Measurements from ENCODE around the gene KLHL29. TPM values are rescaled to one million over a fixed set of nuclear protein-coding genes. Genes with fewer than 3 reads are reported as not detected.

KLHL29 gene
- total RNA-seq, 2 experiments from 2014 or later: 0.88 to 0.99 TPM

GRCh38 chr2:23432531-23432930 is 47.6 kb downstream of the KLHL29 start:
- peaks cover 18% of the 10 kb centered on the region for H3K27me3 Mint-ChIP-seq
- intact Hi-C loops (cut with micrococcal nuclease): no loop called here
- DNase-seq: no peak
- no peak overlapping the region for H3K4me3 Mint-ChIP-seq
- H3K36me3 Mint-ChIP-seq: no peaks in the 10 kb centered on the region
- no peaks in the 10 kb centered on the region for H3K9me3 Mint-ChIP-seq
- H3K27ac Mint-ChIP-seq: no peak overlapping the region
- CTCF ChIA-PET: no interaction called here
- H3K4me1 Mint-ChIP-seq (ENCODE audit: low read depth): peaks cover 10% of the 10 kb centered on the region
- POLR2A ChIA-PET: no interaction called here

GRCh38 chr2:23433282-23433681 is 48.3 kb downstream of the KLHL29 start:
- DNase-seq: no peak
- ChIA-PET CTCF (no interaction called here), POLR2A (no interaction called here)
- intact Hi-C loops (cut with micrococcal nuclease): no loop called here
- H3K4me3 Mint-ChIP-seq: no peak overlapping the region
- no peaks in the 10 kb centered on the region for H3K9me3 Mint-ChIP-seq
- H3K4me1 Mint-ChIP-seq (ENCODE audit: low read depth): peaks cover 10% of the 10 kb centered on the region
- no peaks in the 10 kb centered on the region for H3K36me3 Mint-ChIP-seq
- H3K27ac Mint-ChIP-seq: no peak overlapping the region
- H3K27me3 Mint-ChIP-seq: peaks cover 18% of the 10 kb centered on the region

- H3K9me3 Mint-ChIP-seq: no peaks in the 10 kb centered on the region
- H3K4me3 Mint-ChIP-seq: no peak overlapping the region
- CTCF ChIA-PET: no interaction called here
- no peaks in the 10 kb centered on the region for H3K36me3 Mint-ChIP-seq
- no peak overlapping the region for H3K27ac Mint-ChIP-seq
- H3K4me1 Mint-ChIP-seq (ENCODE audit: low read depth): peaks cover 10% of the 10 kb centered on the region
- peaks cover 18% of the 10 kb centered on the region for H3K27me3 Mint-ChIP-seq
- POLR2A ChIA-PET: no interaction called here
- no peak for DNase-seq
- intact Hi-C loops (cut with micrococcal nuclease): no loop called here
Observed at GRCh38 chr2:23434721-23435121, 49.7 kb downstream of the KLHL29 start.

- CTCF ChIA-PET: no interaction called here
- POLR2A ChIA-PET: interaction anchor here (0.6 kb wide), 1 partner anchor 226 kb away, joined by 3 read pairs; no protein-coding TSS in a partner anchor
- Mint-ChIP-seq H3K27me3 (peaks cover 15% of the 10 kb centered on the region), H3K36me3 (no peaks in the 10 kb centered on the region), H3K27ac (no peak overlapping the region), H3K4me1 (ENCODE audit: low read depth) (peaks cover 10% of the 10 kb centered on the region), H3K9me3 (no peaks in the 10 kb centered on the region), H3K4me3 (no peak overlapping the region)
- DNase-seq: no peak
- intact Hi-C loops (cut with micrococcal nuclease): no loop called here
Observed at GRCh38 chr2:23435250-23436035, 50.5 kb downstream of the KLHL29 start.

- H3K4me3 Mint-ChIP-seq: no peak overlapping the region
- peaks cover 14% of the 10 kb centered on the region for H3K27me3 Mint-ChIP-seq
- H3K4me1 Mint-ChIP-seq (ENCODE audit: low read depth): peaks cover 10% of the 10 kb centered on the region
- POLR2A ChIA-PET: no interaction called here
- intact Hi-C loops (cut with micrococcal nuclease): no loop called here
- no peak overlapping the region for H3K27ac Mint-ChIP-seq
- CTCF ChIA-PET: no interaction called here
- H3K36me3 Mint-ChIP-seq: peaks cover under 1% of the 10 kb centered on the region
- DNase-seq: peak; percentile 55
- peaks cover 3% of the 10 kb centered on the region for H3K9me3 Mint-ChIP-seq
Observed at GRCh38 chr2:23436346-23437098, 51.5 kb downstream of the KLHL29 start.

GRCh38 chr2:23441414-23441813 is 56.4 kb downstream of the KLHL29 start:
- Mint-ChIP-seq H3K27me3 (peaks cover 3% of the 10 kb centered on the region), H3K27ac (no peak overlapping the region), H3K36me3 (peaks cover 2% of the 10 kb centered on the region), H3K9me3 (peaks cover 5% of the 10 kb centered on the region), H3K4me1 (ENCODE audit: low read depth) (peaks cover 3% of the 10 kb centered on the region), H3K4me3 (no peak overlapping the region)
- POLR2A ChIA-PET: no interaction called here
- CTCF ChIA-PET: no interaction called here
- no peak for DNase-seq
- intact Hi-C loops (cut with micrococcal nuclease): no loop called here

GRCh38 chr2:23445450-23445868 is 60.5 kb downstream of the KLHL29 start:
- ChIA-PET CTCF (no interaction called here), POLR2A (no interaction called here)
- H3K27ac Mint-ChIP-seq: no peak overlapping the region
- DNase-seq: no peak
- no peaks in the 10 kb centered on the region for H3K4me1 Mint-ChIP-seq (ENCODE audit: low read depth)
- H3K36me3 Mint-ChIP-seq: peaks cover 2% of the 10 kb centered on the region
- no peaks in the 10 kb centered on the region for H3K27me3 Mint-ChIP-seq
- H3K9me3 Mint-ChIP-seq: peaks cover 5% of the 10 kb centered on the region
- H3K4me3 Mint-ChIP-seq: no peak overlapping the region
- intact Hi-C loops (cut with micrococcal nuclease): no loop called here

- ChIA-PET POLR2A (no interaction called here), CTCF (no interaction called here)
- DNase-seq: no peak
- H3K9me3 Mint-ChIP-seq: no peaks in the 10 kb centered on the region
- intact Hi-C loops (cut with micrococcal nuclease): no loop called here
- no peak overlapping the region for H3K4me3 Mint-ChIP-seq
- H3K27me3 Mint-ChIP-seq: no peaks in the 10 kb centered on the region
- H3K27ac Mint-ChIP-seq: no peak overlapping the region
- no peaks in the 10 kb centered on the region for H3K4me1 Mint-ChIP-seq (ENCODE audit: low read depth)
- H3K36me3 Mint-ChIP-seq: no peaks in the 10 kb centered on the region
Observed at GRCh38 chr2:23446916-23447315, 61.9 kb downstream of the KLHL29 start.

GRCh38 chr2:23447405-23447804 is 62.4 kb downstream of the KLHL29 start:
- H3K4me1 Mint-ChIP-seq (ENCODE audit: low read depth): peaks cover 2% of the 10 kb centered on the region
- ChIA-PET POLR2A (no interaction called here), CTCF (no interaction called here)
- H3K4me3 Mint-ChIP-seq: no peak overlapping the region
- intact Hi-C loops (cut with micrococcal nuclease): no loop called here
- no peaks in the 10 kb centered on the region for H3K9me3 Mint-ChIP-seq
- H3K36me3 Mint-ChIP-seq: no peaks in the 10 kb centered on the region
- H3K27ac Mint-ChIP-seq: no peak overlapping the region
- H3K27me3 Mint-ChIP-seq: no peaks in the 10 kb centered on the region
- DNase-seq: no peak

- no peaks in the 10 kb centered on the region for H3K27me3 Mint-ChIP-seq
- peaks cover 13% of the 10 kb centered on the region for H3K4me1 Mint-ChIP-seq (ENCODE audit: low read depth)
- ChIA-PET POLR2A (no interaction called here), CTCF (interaction anchor here (1.0 kb wide), 1 partner anchor 27 kb away, joined by 3 read pairs; no protein-coding TSS in a partner anchor)
- intact Hi-C loops (cut with micrococcal nuclease): no loop called here
- no peaks in the 10 kb centered on the region for H3K9me3 Mint-ChIP-seq
- H3K36me3 Mint-ChIP-seq: no peaks in the 10 kb centered on the region
- H3K4me3 Mint-ChIP-seq: no peak overlapping the region
- DNase-seq: no peak
- no peak overlapping the region for H3K27ac Mint-ChIP-seq
Observed at GRCh38 chr2:23448906-23449305, 63.9 kb downstream of the KLHL29 start.

GRCh38 chr2:23449413-23449812 is 64.4 kb downstream of the KLHL29 start:
- no peak overlapping the region for H3K27ac Mint-ChIP-seq
- no peaks in the 10 kb centered on the region for H3K9me3 Mint-ChIP-seq
- ChIA-PET POLR2A (no interaction called here), CTCF (interaction anchor here (1.0 kb wide), 1 partner anchor 27 kb away, joined by 3 read pairs; no protein-coding TSS in a partner anchor)
- DNase-seq: no peak
- H3K4me3 Mint-ChIP-seq: no peak overlapping the region
- intact Hi-C loops (cut with micrococcal nuclease): no loop called here
- peaks cover 13% of the 10 kb centered on the region for H3K4me1 Mint-ChIP-seq (ENCODE audit: low read depth)
- no peaks in the 10 kb centered on the region for H3K27me3 Mint-ChIP-seq
- no peaks in the 10 kb centered on the region for H3K36me3 Mint-ChIP-seq

GRCh38 chr2:23449831-23450331 is 64.9 kb downstream of the KLHL29 start:
- intact Hi-C loops (cut with micrococcal nuclease): loop anchor here (5.0 kb wide), 1 partner anchor 68 kb away; no protein-coding TSS in a partner anchor
- ChIA-PET POLR2A (no interaction called here), CTCF (interaction anchor here (1.1 kb wide), 1 partner anchor 11 kb away, joined by 3 read pairs; no protein-coding TSS in a partner anchor)
- Mint-ChIP-seq H3K27ac (no peak overlapping the region), H3K4me3 (no peak overlapping the region), H3K4me1 (ENCODE audit: low read depth) (peaks cover 15% of the 10 kb centered on the region), H3K27me3 (no peaks in the 10 kb centered on the region), H3K36me3 (no peaks in the 10 kb centered on the region), H3K9me3 (no peaks in the 10 kb centered on the region)
- no peak for DNase-seq

Data from activated CD4-positive, alpha-beta memory T cell treated with anti-CD3 and anti-CD28 coated beads for 36 hours (primary cell).